HPDE6-E6E7 (cell line): ENCODE data around the gene MGMT.

Experiments
- DNase-seq: peaks from one replicate; pipeline ENCODE4 v3.0.0; 2011; ENCODE audit warnings: missing footprints; ENCODE audit errors: extremely low spot score

Gene MGMT

DNA sequence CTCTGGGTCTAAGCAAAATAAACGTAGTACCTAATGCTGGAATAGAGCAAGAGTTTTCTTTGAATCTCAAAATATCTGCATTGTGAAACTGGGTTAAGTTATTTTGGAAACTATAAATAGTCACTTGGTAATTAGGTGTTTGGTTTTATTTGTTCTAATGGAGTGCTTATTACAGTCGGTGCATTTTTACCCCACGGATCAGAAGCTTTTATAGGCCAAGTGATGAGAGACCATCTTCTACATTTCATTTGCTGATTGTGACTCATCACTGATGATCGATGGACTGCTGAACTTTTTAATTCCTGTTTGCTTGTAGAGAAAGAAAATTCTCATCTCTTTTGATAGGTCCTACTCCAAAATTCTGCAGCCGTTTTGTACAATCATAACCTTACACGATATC, 28.2 kb downstream of the MGMT start:
- DNase-seq: no peak

DNA sequence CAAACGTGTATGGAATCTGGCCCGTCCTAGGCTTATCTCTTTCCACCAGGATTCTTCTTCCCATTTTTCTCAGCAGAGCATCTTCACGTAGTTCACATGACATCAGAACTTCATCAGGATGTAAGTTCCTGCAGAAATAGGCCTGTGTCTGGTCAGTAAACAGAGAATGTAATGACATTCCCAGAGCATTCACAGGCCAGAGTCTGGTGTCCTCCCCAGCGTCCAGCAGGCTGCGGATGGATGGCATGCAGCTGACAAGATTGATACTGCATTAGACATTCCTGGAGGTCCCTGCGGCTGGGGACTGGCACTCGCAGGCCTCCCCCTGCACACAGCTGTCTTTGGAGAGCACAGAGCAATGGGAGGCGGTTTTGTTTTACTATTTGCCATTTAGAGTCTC, 28.7 kb downstream of the MGMT start:
- no peak for DNase-seq

DNA sequence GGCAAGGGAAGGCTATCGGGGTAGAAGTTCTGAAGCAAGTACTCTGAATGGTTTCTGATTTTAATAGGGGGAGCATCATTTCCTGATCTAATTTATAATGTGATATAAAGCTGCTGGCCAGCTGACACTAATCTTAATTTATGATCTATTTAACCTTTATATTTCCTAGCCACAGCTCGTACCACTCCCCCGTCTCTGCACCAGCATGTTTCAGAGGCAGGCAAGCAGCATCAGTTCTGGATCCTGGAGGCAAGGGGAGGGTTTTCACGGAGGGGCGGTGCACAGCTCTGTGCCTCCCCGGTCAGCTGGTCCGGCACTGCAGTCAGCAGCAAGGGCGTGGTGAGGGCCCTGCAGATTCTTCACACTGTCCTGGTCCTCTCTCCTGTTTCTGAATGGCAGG, 30.0 kb downstream of the MGMT start:
- DNase-seq: no peak

DNA sequence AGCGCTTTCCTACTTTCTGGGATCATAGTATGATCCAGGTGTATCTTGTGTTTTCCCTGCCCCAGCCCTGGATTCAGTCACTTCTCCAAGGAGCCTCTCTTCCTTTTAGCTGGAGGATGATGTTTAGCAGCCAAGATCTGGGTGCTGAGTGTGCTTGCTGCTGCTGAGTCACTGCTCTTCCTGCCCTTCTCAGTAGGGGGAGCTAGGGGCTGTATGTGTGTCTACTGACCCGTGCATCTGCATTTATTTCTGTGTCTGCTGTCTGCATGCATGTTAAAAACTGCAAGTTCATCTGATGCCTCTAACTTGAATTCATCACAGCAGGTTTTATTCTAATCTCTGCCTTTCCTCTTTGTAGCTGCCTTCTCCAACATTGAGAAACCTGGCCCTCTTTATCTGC, 31.6 kb downstream of the MGMT start:
- DNase-seq: no peak

DNA sequence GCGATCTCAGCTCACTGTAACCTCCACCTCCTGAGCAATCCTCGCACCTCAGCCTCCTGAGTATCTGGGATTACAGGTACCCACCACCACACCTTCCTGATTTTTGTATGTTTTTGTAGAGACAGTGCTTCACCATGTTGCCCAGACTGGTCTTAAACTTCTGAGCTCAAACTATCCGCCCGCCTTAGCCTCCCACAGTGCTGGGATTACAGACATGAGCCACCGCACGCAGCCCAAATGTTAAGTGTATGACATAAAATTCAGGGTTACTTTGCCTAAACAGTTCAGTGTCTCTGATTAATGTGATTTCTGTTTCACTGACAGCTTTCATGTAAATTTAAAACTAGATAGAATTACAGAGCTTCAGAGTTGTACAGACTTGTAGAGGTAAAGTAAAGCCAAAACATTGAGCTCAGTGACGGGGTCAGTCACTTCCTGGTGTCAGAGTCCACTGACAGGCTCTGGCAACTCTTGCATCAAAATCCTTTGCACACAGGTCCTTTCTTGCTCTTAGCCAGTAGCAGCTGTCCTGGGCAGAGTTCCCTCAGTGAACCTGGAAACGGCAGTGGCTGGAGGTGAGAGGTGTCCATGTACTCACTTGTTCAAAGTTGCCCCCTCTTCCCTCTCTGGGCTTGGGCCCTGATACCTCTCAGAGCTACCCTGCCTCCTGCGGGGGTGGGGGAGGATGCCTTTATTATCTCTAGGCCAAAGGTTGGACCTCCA, 33.7 kb downstream of the MGMT start:
- DNase-seq: no peak

DNA sequence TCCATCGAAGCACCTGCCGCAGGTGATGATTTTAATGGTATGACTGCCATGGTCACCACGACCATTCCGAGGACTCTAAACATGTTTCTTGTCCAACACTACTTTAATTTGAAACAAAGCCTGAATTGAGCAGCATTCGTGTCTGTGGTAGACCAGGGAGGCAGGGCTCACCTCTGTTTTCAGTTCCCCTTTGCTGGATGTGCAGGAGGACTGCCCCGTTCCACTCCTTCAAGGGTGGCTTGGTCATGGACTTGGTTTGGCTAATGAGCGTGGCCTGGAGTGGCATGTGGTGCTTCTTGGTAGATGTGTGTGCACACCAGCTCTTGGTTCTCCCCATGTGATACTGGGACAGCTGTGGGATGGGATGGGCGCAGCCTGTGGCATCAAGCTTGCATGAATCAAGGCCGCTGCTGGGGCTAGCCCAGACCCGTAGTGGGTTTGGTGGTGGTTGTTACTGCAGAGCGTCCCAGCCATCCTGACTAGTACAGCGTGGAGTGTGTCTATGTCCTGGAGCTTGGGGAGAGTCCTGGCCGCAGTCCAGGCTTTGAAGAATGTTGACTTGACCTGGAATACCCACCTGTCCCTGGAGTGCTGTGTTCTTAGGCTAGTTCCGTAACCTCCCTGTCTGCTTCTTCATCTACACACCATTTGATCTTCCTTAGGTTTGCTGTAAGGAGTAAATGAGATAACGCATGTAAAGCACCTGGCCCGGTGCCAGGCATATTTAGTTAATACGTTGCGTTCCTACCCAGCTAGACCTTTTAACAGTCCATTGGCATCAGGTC, 34.8 kb downstream of the MGMT start:
- no peak for DNase-seq

DNA sequence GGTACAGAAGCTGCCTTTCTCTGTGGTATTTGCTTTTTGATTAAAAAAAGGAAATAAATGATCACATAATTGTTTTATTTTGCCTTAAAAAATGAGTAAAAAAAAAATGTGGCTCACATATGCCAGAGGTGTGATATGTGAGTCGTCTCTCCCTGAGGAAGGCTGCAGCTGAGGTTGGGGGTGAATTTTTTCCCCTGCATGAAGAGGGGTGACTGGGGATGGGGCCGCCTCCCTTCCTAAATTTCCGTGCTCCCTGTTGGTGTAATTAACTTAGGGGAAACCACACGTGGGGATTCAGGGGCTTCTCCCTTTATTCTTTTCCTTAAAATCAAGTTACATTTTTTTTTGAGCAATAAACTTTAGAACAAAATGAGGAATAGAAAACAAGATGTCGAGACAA, 35.4 kb downstream of the MGMT start:
- no peak for DNase-seq

DNA sequence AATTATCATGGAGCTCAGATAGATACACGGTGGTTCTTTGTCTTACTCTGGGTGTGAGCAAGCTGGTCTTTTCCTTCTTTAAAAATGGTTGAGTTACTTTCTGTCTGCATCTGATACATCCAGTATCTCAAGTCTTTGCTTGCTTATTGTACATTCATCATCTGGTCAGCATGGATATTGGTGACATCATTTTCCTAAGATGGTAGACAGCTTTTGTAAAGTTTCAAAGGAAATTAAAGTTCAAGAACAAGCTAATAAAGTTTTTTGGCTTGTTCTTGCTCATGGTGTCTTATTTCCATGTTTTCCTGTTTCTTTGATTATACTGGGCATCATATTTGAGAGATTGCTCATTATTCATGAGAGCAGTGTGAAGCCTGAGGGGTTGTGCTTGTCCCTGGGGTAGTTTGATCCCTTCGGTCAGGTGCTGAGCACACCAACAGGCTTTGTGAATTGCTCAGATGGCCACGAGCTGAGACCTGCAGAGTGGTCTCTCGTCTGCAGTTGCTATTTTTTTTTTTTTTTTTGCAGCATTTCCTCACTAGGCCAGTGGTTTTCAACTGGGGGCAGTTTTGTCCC, 38.5 kb downstream of the MGMT start:
- no peak for DNase-seq

DNA sequence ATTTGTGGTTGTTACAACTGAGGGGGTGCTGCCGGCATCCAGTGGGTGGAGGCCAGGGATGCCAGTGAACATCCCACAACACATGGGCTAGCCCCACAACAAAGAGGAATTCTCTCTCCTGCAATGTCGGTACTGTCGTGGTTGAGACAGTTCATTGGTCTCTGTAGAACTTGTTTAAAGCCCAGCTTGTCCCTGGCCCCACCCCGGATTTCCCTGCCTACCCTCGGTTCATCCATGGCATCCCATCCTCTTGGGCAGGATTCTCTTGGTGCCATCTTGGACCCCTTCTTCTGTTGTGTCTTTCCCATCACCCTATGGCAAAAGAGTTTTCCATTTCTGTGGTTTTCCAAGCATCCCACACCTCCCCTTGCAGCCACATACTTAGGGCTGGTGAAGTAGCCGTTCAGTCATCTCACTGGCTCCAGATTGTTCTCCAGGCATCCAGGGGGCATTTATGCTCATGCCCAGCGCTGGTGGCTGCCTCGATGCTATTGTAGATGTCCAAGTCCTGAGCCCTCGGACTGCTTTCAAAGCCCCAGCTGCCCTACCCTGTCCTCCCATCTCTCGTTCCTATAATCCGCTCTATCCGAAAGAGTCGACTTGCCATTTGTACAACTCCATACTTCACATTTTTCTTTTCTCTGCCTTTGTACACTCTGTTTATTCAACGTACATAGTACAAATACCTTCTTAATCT, 39.2 kb downstream of the MGMT start:
- no peak for DNase-seq

DNA sequence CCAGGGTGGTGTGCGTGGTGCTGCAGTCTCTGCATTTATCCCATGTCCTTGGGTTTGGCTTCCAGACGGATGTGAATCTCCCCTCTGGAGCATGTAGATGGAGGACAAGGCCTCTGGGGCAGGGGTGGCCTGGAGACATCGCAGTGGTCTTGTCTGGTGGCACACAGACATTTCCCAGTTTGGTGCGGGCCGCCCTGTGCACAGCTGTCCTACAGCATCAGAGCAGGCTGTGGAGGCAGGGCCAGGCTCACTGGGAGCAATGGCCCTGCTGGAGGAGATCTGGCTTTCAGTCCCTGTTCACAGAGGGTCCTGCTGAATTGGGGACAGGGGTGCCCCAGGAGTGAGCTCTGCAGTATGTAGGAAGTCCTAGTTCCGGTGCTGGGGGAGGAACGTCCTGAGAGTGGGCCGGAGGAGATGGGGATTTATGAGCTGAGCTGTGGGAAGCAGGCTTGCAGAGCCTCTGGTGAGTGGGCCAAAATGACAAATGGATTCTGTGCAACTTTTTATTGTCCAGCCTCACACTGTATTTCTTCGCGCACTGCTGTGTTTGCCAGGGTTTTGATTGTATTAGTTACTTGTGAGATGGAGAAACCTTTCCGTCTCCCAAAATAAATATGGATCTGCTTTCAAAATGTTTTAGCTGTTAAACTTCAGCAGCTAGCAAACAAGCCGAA, 40.3 kb downstream of the MGMT start:
- no peak for DNase-seq

DNA sequence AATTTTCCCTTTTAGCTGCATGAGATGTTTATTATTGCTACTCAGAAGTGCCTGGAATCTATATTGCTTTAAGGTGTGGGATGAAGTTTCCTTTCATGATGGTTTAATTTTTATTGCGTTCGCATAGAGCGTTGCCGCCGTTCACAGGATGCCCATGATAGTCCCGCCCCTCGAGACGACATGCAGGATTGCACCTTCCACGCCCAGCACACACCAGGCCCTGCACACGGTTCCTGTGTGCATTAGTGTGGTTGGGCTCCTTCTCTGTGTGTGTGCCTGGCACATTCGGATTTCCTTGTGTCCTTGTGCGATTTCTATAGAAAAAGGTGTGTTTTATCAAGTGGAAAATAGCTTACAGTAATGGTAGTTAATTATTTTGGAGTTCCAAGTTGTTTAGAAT, 42.1 kb downstream of the MGMT start:
- no peak for DNase-seq

DNA sequence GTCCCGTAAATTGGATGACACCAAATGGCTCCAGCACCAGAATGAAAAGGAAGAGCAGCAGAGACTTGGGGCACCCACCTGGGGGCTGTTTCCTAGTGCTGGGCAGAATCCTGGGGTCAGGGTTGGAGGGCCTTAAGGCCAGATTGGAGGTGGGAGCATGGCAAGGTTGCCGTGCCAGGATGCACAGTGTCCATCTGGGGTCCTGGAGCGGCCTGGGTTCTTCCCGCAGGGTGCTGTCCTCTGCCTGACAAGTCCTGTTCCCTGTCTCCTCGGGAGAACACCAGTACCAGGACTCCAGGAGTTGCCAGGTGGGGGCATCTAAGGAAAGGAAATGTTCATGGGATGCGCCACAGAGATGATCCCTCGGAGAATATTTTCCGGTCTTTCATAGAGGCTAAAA, 42.8 kb downstream of the MGMT start:
- DNase-seq: no peak

DNA sequence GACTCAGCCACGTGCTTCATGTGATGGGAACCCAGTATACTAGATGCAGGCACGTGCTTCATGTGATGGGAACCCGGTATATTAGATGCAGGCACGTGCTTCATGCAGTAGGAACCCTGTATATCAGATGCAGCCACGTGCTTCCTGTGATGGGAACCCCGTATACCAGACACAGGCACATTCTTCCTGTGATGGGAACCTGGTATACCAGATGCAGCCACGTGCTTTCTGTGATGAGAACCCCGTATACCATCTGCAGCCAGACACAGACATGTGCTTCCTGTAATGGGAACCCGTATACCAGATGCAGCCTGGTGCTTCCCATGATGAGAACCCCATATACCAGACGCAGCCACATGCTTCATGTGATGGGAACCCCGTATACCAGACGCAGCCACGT, 44.0 kb downstream of the MGMT start:
- DNase-seq: no peak

DNA sequence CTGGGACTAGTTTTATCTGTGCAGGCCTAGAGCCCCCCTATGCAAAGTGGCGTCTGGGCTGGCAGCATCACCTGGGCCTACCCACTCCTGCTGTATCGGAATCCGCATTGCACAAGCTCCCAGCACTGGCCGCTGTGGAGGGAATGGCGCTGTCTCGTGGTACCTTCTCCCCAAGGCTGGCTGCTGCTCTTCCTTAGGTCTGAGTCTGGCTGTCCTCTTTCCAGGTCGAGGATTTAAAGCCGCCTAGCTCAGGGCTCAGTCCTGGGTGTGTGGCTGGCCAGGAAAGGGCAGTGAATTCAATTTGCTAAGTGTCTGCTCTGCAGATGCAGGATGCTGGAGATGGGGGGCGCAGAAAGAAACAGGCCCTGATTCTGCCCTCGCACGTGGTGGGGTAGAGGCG, 44.7 kb downstream of the MGMT start:
- DNase-seq: no peak

DNA sequence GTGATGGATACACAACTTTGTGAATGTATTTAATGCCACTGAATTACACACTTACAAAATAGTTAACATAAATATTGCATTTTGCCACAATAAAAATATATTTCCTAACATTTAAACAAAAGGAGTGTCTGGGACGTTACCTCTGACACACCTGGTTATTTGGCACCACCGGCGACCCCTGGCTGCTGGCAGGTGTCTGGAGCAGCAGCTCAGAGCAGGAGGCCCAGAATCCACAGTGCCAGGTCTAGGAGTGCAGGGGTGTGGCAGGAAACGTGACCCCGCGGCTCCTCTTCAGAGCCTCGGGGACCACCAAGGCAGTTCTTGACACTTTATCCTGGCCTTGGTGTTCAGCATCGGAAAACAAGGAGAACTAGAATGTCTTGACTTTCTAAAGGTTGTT, 46.3 kb downstream of the MGMT start:
- DNase-seq: no peak

DNA sequence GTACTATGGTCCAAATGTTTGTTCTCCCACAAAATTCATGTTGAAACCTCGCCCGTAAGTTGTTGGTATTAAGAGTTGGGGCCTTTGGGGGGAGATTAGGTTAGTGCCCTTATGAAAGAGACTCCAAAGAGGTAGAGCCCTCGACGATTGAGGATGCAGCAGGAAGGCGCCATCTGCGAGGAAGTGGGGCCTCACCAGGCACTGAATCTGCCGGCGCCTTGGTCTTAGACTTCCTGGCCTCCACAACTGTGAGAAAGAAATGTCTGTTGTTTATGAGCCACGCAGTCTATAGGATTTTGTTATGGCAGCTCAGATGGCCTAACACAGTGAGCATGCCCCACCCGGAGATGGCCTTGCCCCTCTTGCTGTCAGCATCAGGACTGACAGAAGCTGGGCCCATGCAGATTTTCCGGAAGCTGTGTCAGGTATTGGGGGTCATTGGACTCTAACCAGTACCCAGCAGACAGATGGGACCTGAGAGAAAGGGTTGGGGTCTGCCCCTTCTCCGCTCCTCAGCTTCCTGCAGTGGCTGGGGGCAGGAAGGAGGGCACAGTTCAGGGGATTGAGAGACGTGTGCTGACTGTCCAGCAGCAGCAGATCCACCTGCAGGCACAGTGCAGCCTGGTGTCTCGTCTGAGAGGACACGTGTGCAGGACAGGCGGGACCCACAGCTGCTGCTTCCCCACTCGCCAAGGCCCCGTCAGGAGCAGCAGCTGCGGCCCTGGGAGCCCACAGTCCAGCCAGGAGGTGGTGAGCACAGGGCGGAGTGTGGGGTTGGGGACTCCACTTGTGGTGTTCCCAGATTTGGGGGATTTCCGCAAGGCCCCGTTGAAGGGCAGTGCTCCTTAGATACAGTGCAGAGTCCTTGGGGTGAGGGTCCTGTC, 47.8 kb downstream of the MGMT start:
- DNase-seq: no peak

DNA sequence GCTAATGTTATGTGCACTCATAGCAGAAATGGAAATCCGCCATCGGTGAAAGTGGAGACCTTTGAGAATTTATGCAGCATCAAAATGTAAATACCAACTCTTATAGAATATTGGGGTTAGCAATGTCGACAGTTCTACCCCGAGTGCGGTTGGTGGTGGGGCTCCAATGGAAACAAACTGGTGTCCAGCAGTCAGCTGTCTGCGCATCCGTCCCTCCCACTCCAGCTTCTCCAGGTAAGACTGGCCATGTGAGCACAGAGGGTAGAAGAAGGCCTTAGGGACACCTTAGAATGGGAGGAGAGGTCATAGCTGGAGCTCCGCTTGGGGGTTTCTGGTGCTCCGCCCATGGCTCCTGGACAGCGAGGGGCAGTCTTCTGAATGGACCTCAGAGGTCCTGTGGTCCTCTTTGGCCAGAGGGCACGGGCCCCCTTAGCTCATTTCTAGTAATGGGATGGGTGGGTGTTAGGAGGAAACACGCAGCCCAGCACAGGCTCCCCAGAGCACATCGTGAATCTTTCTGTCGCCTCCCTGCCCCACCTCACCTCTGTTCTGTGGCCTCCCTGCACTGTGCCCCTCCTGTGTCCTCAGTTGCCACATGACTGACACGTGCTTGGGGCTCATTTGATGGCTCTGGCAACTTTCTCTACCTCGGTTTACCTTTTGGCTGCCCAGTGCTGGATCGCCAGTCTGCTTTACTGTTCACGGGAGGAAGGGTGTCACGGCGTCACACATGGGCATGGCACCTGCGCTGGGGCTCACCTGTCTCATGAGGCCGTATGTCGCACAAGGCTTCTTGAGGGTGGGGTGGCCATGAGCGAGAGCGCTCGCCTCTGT, 50.0 kb downstream of the MGMT start:
- DNase-seq: no peak

DNA sequence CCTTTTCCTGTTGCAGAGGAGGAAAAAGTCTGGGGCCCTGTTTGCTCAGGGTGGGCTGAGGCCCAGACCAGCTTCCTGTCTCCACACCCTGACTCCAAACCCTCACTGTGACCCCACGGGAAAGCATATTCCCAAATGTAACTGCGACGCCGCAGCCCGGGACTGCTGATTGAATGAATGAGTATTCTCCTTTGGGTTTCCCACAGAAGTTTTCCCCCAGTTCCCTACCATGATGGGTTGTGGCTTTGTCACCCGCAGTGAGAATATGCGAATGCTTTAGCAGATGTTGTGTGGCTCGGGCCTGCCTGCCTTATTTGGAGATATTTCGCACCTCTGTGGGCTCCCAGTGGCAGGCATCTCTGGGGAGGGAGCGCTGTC, 50.6 kb downstream of the MGMT start:
- DNase-seq: no peak

DNA sequence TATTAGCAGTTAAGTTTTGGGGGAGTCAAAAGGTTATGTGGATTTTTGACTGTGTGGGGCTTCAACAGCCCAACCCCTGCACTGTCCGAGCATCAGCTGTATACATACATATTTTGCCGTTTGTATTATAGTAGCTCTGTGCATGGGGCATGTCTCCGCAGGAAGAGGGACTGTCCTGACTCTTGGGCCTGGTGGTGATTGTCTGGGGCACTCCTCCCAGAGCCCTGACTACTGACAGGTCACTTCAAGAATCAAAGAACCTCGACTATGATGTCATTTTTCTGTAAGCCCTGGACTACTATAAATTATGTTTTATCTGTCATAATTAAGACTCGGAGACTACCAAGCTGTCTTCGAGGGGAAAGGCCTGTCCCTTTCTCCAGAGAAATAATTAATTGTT, 51.8 kb downstream of the MGMT start:
- DNase-seq: no peak

DNA sequence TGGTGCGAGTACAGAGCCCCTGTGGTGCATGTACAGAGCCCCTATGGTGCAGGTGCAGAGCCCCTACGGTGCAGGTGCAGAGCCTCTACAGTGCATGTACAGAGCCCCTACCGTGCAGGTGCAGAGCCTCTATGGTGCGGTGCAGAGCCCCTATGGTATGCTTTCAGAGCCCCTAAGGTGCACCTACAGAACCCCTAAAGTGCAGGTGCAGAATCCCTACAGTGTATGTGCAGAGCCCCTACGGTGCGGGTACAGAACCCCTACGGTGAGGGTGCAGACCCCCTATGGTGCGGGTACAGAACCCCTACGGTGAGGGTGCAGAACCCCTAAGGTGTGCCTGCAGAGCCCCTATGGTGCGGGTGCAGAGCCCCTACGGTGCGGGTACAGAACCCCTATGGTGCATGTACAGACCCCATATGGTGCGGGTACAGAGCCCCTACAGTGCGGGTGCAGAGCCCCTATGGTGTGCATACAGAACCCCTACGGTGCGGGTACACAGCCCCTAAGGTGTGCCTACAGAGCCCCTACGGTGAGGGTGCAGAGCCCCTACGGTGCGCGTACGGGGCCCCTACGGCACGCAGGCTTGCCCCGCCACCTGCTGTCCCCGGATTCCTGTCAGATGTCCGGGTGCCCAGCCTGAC, 53.5 kb downstream of the MGMT start:
- no peak for DNase-seq
